AG09309 (cell line): ENCODE results near the gene UBC.

Experiments used
- DNase-seq: peaks from one replicate; pipeline ENCODE4 v3.0.0-alpha.2; 2010; ENCODE audit warnings: low read depth
- H3K4me3 ChIP-seq: 2 replicates; pipeline ENCODE4 v1.5.1; 2011; ENCODE audit warnings: mild to moderate bottlenecking, low read depth, low read length, moderate library complexity; ENCODE audit not compliant: control insufficient read depth
- CTCF ChIP-seq: IDR thresholded peaks from 2 replicates; pipeline ENCODE4 v1.5.1; 2011; ENCODE audit warnings: mild to moderate bottlenecking, low read depth, low read length, inconsistent platforms; ENCODE audit not compliant: insufficient read depth, control insufficient read depth; ENCODE audit errors: missing control alignments

The UBC gene

DNA sequence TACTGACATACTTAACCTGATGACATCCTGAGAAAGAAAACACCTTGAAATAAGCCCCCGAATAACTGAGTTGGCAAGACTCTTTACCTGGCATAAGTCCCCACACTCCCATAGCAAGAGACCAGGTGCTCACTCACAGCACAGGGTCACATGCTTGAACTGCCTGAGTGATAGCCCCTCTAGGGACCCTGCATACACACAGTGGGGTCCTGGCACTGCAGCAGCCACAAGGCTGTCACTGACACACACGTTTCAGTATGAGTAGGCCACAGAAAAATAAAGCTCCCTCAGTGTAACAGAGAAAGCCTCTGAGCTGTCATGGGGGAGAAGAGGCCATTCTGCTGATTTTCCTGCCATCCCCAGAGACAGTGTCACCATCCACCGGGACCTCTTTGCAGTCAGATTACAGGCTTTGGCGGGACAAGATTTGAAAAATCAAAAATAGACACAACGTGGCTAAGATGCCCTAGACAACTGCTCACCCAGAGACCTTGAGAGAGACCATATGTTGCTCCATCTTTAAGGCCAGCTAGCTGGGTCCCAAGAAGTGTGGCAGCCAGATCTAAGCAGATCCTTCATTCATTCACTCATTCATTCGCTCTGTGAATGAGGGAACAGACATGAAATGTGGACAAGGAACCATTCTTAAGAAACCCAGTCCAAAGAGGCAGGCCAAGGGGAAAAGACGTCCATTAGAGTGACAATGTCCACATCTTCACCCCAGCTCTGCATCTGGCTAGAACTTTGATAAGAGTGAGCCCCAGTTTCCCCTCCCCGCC, 52.4 kb downstream of the UBC start:
- DNase-seq: no peak
- TF ChIP-seq CTCF: no peak
- no peak overlapping the region for H3K4me3 ChIP-seq
